ENCODE measurements around the gene COPS7B. TPM values are rescaled to one million over a fixed set of nuclear protein-coding genes. Genes with fewer than 3 reads are reported as not detected.

Gene COPS7B
- total RNA-seq, 1 experiment from 2014 or later, result 57.1 TPM

DNA sequence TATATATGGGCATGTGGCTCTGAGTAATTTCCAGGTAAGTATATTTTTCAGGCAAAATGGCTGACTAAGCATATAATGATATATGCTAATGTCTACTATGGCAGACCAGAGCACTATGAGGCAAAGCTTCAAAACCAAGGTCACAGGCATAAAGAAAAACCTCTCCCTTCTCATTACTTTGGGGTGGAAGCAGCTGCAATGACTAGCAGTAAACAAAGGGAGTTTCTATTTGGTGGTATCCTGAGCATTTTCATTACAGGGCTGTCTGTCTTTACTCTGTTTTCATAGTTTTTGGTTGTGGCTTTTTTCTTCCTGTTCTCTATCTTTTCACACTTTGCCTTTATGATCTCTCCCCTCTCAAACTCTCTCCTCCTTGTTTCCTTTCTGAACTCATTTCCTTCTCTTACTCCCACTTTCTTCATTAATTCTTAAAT, 20.7 kb upstream of the COPS7B start (continued):
- TF ChIP-seq, protein P1, sequence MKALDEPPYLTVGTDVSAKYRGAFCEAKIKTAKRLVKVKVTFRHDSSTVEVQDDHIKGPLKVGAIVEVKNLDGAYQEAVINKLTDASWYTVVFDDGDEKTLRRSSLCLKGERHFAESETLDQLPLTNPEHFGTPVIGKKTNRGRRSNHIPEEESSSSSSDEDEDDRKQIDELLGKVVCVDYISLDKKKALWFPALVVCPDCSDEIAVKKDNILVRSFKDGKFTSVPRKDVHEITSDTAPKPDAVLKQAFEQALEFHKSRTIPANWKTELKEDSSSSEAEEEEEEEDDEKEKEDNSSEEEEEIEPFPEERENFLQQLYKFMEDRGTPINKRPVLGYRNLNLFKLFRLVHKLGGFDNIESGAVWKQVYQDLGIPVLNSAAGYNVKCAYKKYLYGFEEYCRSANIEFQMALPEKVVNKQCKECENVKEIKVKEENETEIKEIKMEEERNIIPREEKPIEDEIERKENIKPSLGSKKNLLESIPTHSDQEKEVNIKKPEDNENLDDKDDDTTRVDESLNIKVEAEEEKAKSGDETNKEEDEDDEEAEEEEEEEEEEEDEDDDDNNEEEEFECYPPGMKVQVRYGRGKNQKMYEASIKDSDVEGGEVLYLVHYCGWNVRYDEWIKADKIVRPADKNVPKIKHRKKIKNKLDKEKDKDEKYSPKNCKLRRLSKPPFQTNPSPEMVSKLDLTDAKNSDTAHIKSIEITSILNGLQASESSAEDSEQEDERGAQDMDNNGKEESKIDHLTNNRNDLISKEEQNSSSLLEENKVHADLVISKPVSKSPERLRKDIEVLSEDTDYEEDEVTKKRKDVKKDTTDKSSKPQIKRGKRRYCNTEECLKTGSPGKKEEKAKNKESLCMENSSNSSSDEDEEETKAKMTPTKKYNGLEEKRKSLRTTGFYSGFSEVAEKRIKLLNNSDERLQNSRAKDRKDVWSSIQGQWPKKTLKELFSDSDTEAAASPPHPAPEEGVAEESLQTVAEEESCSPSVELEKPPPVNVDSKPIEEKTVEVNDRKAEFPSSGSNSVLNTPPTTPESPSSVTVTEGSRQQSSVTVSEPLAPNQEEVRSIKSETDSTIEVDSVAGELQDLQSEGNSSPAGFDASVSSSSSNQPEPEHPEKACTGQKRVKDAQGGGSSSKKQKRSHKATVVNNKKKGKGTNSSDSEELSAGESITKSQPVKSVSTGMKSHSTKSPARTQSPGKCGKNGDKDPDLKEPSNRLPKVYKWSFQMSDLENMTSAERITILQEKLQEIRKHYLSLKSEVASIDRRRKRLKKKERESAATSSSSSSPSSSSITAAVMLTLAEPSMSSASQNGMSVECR (CRISPR knock-in tag; IDR thresholded peaks at IDR 0.05; ENCODE audit: borderline replicate concordance), result no peak
- TF ChIP-seq MXD4 (CRISPR knock-in tag; IDR thresholded peaks at IDR 0.05; ENCODE audit: borderline replicate concordance) (no peak), HMGA2 (CRISPR knock-in tag; IDR thresholded peaks at IDR 0.05) (no peak), ETV6 (CRISPR knock-in tag; IDR thresholded peaks at IDR 0.05) (no peak), SP1 (CRISPR knock-in tag; conservative IDR thresholded peaks at IDR 0.05) (no peak), ZNF219 (CRISPR knock-in tag; IDR thresholded peaks at IDR 0.05; ENCODE audit: borderline replicate concordance) (no peak)
- TF ChIP-seq, protein P2, sequence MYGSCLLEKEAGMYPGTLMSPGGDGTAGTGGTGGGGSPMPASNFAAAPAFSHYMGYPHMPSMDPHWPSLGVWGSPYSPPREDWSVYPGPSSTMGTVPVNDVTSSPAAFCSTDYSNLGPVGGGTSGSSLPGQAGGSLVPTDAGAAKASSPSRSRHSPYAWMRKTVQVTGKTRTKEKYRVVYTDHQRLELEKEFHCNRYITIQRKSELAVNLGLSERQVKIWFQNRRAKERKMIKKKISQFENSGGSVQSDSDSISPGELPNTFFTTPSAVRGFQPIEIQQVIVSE (CRISPR knock-in tag; IDR thresholded peaks at IDR 0.05; ENCODE audit: borderline replicate concordance), result no peak

DNA sequence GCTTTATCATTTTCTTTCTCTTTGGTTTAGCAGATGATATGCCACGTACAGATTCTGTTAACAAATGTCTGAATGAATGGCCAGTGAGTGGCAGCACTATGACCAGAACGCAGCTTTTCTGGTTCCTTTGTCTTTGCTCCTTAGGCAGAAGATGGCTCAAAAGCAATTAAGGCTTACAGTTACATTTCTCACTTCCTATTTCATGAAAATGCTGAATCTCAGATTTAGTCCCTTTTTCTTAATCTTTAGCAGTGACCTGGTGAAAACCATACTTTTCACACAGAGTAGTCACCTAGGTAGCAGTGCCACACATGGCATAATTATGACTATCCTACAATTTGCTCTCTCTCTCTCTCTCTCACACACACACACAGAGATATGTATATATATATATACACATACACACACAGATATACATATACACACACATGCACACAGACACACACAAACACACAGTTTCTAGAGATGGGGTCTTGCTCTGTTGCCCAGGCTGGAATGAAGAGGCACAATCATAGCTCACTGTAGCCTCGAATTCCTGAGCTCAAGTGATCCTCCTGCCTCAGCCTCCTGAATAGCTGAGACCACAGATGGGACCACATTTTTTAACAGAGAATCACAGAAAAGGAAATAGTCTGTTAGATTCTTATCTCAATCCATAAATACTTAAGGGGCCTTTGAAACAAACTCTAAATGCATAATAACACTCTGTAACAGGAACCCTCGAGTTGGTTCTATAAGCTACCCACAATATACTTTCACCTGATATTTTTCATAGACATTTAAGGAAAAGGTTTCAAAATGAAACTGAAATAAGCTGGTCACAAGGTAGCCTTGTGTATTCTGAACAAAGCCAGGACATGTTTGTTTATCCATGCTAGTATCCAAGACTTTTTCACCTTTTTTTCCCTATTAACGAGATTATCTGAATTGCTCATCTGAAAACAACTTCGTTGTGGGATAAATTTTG, 16.8 kb upstream of the COPS7B start:
- DNase-seq (ENCODE audit: low spot score) (no peak), ATAC-seq (no peak)
- H3K36me3 Mint-ChIP-seq, result no peaks in the 10 kb centered on the region
- H3K4me1 Mint-ChIP-seq, result peaks cover 9% of the 10 kb centered on the region
- H3K9me3 Mint-ChIP-seq, result no peaks in the 10 kb centered on the region
- H3K27me3 Mint-ChIP-seq (ENCODE audit: low read depth), result no peaks in the 10 kb centered on the region
- no peak overlapping the region for H3K4me3 Mint-ChIP-seq
- H3K27ac Mint-ChIP-seq, result no peak overlapping the region
- CTCF ChIA-PET, result interaction anchor here (0.8 to 1.6 kb wide), 2 partner anchors 17 to 55 kb away, joined by 4 to 5 read pairs; partner anchors contain the start of gene COPS7B
- POLR2A ChIA-PET, result no interaction called here
- TF ChIP-seq GTF2I (CRISPR knock-in tag; conservative IDR thresholded peaks at IDR 0.05) (peak; percentile 70), TP53 (CRISPR knock-in tag; IDR thresholded peaks at IDR 0.05) (no peak), NFE2L1 (CRISPR knock-in tag; IDR thresholded peaks at IDR 0.05) (no peak), ZNF317 (CRISPR knock-in tag; IDR thresholded peaks at IDR 0.05; ENCODE audit: borderline replicate concordance, low read depth) (no peak), ZNF121 (CRISPR knock-in tag; IDR thresholded peaks at IDR 0.05) (peak; percentile 90), ZNF219 (CRISPR knock-in tag; IDR thresholded peaks at IDR 0.05; ENCODE audit: borderline replicate concordance) (no peak), ATF1 (CRISPR knock-in tag; IDR thresholded peaks at IDR 0.05) (no peak), CBFB (CRISPR knock-in tag; IDR thresholded peaks at IDR 0.05; ENCODE audit: low read depth) (no peak), NR3C1 (CRISPR knock-in tag; conservative IDR thresholded peaks at IDR 0.05; ENCODE audit: low read depth) (no peak)
- TF ChIP-seq, protein P3, sequence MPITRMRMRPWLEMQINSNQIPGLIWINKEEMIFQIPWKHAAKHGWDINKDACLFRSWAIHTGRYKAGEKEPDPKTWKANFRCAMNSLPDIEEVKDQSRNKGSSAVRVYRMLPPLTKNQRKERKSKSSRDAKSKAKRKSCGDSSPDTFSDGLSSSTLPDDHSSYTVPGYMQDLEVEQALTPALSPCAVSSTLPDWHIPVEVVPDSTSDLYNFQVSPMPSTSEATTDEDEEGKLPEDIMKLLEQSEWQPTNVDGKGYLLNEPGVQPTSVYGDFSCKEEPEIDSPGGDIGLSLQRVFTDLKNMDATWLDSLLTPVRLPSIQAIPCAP (CRISPR knock-in tag; IDR thresholded peaks at IDR 0.05), result no peak
- TF ChIP-seq, protein P4, sequence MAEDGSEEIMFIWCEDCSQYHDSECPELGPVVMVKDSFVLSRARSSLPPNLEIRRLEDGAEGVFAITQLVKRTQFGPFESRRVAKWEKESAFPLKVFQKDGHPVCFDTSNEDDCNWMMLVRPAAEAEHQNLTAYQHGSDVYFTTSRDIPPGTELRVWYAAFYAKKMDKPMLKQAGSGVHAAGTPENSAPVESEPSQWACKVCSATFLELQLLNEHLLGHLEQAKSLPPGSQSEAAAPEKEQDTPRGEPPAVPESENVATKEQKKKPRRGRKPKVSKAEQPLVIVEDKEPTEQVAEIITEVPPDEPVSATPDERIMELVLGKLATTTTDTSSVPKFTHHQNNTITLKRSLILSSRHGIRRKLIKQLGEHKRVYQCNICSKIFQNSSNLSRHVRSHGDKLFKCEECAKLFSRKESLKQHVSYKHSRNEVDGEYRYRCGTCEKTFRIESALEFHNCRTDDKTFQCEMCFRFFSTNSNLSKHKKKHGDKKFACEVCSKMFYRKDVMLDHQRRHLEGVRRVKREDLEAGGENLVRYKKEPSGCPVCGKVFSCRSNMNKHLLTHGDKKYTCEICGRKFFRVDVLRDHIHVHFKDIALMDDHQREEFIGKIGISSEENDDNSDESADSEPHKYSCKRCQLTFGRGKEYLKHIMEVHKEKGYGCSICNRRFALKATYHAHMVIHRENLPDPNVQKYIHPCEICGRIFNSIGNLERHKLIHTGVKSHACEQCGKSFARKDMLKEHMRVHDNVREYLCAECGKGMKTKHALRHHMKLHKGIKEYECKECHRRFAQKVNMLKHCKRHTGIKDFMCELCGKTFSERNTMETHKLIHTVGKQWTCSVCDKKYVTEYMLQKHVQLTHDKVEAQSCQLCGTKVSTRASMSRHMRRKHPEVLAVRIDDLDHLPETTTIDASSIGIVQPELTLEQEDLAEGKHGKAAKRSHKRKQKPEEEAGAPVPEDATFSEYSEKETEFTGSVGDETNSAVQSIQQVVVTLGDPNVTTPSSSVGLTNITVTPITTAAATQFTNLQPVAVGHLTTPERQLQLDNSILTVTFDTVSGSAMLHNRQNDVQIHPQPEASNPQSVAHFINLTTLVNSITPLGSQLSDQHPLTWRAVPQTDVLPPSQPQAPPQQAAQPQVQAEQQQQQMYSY (CRISPR knock-in tag; IDR thresholded peaks at IDR 0.05), result no peak
- TF ChIP-seq, protein P5, sequence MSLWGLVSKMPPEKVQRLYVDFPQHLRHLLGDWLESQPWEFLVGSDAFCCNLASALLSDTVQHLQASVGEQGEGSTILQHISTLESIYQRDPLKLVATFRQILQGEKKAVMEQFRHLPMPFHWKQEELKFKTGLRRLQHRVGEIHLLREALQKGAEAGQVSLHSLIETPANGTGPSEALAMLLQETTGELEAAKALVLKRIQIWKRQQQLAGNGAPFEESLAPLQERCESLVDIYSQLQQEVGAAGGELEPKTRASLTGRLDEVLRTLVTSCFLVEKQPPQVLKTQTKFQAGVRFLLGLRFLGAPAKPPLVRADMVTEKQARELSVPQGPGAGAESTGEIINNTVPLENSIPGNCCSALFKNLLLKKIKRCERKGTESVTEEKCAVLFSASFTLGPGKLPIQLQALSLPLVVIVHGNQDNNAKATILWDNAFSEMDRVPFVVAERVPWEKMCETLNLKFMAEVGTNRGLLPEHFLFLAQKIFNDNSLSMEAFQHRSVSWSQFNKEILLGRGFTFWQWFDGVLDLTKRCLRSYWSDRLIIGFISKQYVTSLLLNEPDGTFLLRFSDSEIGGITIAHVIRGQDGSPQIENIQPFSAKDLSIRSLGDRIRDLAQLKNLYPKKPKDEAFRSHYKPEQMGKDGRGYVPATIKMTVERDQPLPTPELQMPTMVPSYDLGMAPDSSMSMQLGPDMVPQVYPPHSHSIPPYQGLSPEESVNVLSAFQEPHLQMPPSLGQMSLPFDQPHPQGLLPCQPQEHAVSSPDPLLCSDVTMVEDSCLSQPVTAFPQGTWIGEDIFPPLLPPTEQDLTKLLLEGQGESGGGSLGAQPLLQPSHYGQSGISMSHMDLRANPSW (CRISPR knock-in tag; conservative IDR thresholded peaks at IDR 0.05; ENCODE audit: low read depth), result no peak
- TF ChIP-seq, protein P6, sequence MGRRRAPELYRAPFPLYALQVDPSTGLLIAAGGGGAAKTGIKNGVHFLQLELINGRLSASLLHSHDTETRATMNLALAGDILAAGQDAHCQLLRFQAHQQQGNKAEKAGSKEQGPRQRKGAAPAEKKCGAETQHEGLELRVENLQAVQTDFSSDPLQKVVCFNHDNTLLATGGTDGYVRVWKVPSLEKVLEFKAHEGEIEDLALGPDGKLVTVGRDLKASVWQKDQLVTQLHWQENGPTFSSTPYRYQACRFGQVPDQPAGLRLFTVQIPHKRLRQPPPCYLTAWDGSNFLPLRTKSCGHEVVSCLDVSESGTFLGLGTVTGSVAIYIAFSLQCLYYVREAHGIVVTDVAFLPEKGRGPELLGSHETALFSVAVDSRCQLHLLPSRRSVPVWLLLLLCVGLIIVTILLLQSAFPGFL (CRISPR knock-in tag; IDR thresholded peaks at IDR 0.05; ENCODE audit: borderline replicate concordance), result no peak
- TF ChIP-seq, protein P7, sequence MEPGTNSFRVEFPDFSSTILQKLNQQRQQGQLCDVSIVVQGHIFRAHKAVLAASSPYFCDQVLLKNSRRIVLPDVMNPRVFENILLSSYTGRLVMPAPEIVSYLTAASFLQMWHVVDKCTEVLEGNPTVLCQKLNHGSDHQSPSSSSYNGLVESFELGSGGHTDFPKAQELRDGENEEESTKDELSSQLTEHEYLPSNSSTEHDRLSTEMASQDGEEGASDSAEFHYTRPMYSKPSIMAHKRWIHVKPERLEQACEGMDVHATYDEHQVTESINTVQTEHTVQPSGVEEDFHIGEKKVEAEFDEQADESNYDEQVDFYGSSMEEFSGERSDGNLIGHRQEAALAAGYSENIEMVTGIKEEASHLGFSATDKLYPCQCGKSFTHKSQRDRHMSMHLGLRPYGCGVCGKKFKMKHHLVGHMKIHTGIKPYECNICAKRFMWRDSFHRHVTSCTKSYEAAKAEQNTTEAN (CRISPR knock-in tag; IDR thresholded peaks at IDR 0.05), result no peak

Measured in WTC11 (cell line).